ENCODE data around the gene LTC4S. TPM values are rescaled to one million over a fixed set of nuclear protein-coding genes. Genes with fewer than 3 reads are reported as not detected.
"Not testable (repeated sequence)": the region's sequence is repeated elsewhere in the genome, so short reads cannot be mapped to it uniquely, and the experiment has no call there.

LTC4S gene
- total RNA-seq, 1 experiment from 2014 or later = 3.7 TPM

DNA sequence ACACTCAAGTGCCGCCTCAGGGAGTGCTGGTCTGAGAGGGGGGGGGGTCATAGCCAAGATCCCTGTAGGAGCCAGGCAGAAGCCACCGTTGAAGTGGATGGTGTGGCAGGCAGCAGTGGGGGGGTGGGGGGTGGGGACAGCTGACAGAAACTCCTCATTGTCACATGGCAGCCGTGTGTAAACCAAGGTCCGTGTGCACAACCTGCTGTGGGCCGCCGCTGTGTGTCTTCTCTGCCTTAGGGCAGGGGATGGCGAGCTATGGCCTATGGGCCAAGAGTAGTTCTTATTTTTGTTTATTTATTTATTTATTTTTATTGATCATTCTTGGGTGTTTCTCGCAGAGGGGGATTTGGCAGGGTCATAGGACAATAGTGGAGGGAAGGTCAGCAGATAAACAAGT, 40.3 kb downstream of the LTC4S start:
- Mint-ChIP-seq H3K4me3 (no peak overlapping the region), H3K4me1 (peaks cover 8 to 9% of the 10 kb centered on the region in 2 experiments), H3K36me3 (ENCODE audit: insufficient read depth in 1 of 3, low read depth in 3 of 3) (peaks cover 66 to 94% (median 87%) of the 10 kb centered on the region in 3 experiments), H3K27ac (no peak overlapping the region), H3K9me3 (peaks cover 5 to 14% of the 10 kb centered on the region in 2 experiments; a peak in 4 of 5 replicates), H3K27me3 (ENCODE audit: low read depth) (no peaks in the 10 kb centered on the region; the same call in 1 of the 2 replicates)
- Histone ChIP-seq H3K56ac (ENCODE audit: insufficient read length, low read depth, low read length) (no peak overlapping the region), H2AFZ (ENCODE audit: low read length) (no peak overlapping the region), H3K4ac (ENCODE audit: low read depth, low read length) (no peak overlapping the region), H3K79me2 (ENCODE audit: insufficient read depth, low read length) (no peaks in the 10 kb centered on the region), H3K79me1 (ENCODE audit: insufficient read depth, low read depth, low read length, poor library complexity, severe bottlenecking) (no peaks in the 10 kb centered on the region), H3K27me3 (ENCODE audit: insufficient read depth, low read length) (no peaks in the 10 kb centered on the region), H2BK12ac (ENCODE audit: insufficient read length, low read depth, low read length) (no peak overlapping the region), H2BK20ac (ENCODE audit: low read depth, low read length, poor library complexity, severe bottlenecking) (no peak overlapping the region), H3K27ac (ENCODE audit: insufficient read length, low read depth, low read length) (no peak overlapping the region), H3K23me2 (ENCODE audit: insufficient read length, low read depth, low read length, poor library complexity, severe bottlenecking) (no peaks in the 10 kb centered on the region), H4K91ac (ENCODE audit: insufficient read length, low read depth, low read length) (no peak overlapping the region), H4K5ac (ENCODE audit: insufficient read length, low read depth, low read length) (no peak overlapping the region), H3K9ac (ENCODE audit: extremely low read depth, insufficient read length, low read length) (no peak overlapping the region), H2BK120ac (ENCODE audit: low read depth, low read length, poor library complexity, severe bottlenecking) (no peak overlapping the region), H3K4me2 (ENCODE audit: insufficient read depth, insufficient read length, low read length) (no peak overlapping the region), H3K23ac (ENCODE audit: insufficient read length, low read depth, low read length) (no peak overlapping the region), H4K20me1 (ENCODE audit: control insufficient read depth, insufficient read depth, insufficient read length) (no peaks in the 10 kb centered on the region), H3K9me3 (ENCODE audit: control insufficient read depth, low read depth, low read length) (no peaks in the 10 kb centered on the region), H3K4me1 (ENCODE audit: insufficient read depth, low read length) (peaks cover 4% of the 10 kb centered on the region; the same call in 1 of the 2 replicates), H2AK5ac (ENCODE audit: insufficient read length, low read length) (no peak overlapping the region), H2BK5ac (ENCODE audit: insufficient read length, low read length) (no peak overlapping the region), H4K8ac (replicated peaks; ENCODE audit: insufficient read length, low read depth, low read length) (no peak overlapping the region), H3K14ac (ENCODE audit: insufficient read depth, low read length) (no peak overlapping the region), H3T11ph (ENCODE audit: low read length) (no peak overlapping the region), H3K18ac (ENCODE audit: insufficient read length, low read depth, low read length) (no peak overlapping the region), H2BK15ac (ENCODE audit: low read depth, low read length) (no peak overlapping the region)
- no CpG with 5 or more reads among the region's 8 CpGs for WGBS (ENCODE audit: extremely low coverage, insufficient read length, low lambda C conversion rate)
- TF ChIP-seq, protein P1, sequence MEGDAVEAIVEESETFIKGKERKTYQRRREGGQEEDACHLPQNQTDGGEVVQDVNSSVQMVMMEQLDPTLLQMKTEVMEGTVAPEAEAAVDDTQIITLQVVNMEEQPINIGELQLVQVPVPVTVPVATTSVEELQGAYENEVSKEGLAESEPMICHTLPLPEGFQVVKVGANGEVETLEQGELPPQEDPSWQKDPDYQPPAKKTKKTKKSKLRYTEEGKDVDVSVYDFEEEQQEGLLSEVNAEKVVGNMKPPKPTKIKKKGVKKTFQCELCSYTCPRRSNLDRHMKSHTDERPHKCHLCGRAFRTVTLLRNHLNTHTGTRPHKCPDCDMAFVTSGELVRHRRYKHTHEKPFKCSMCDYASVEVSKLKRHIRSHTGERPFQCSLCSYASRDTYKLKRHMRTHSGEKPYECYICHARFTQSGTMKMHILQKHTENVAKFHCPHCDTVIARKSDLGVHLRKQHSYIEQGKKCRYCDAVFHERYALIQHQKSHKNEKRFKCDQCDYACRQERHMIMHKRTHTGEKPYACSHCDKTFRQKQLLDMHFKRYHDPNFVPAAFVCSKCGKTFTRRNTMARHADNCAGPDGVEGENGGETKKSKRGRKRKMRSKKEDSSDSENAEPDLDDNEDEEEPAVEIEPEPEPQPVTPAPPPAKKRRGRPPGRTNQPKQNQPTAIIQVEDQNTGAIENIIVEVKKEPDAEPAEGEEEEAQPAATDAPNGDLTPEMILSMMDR (conservative IDR thresholded peaks at IDR 0.05) = no peak
- DNase-seq = no peak

DNA sequence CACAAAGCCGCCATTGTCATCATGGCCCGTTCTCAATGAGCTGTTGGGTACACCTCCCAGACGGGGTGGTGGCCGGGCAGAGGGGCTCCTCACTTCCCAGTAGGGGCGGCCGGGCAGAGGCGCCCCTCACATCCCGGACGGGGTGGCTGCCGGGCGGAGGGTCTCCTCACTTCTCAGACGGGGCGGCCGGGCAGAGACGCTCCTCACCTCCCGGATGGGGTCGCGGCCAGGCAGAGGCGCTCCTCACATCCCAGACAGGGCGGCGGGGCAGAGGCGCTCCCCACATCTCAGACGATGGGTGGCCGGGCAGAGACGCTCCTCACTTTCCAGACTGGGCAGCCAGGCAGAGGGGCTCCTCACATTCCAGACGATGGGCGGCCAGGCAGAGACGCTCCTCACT, 41.1 kb downstream of the LTC4S start:
- not testable (repeated sequence) for H3K23ac ChIP-seq (ENCODE audit: insufficient read length, low read depth, low read length); H3K27me3 ChIP-seq (ENCODE audit: insufficient read depth, low read length); H2AFZ ChIP-seq (ENCODE audit: low read length); H3K4me3 Mint-ChIP-seq; H3K14ac ChIP-seq (ENCODE audit: insufficient read depth, low read length); H3K9me3 ChIP-seq (ENCODE audit: control insufficient read depth, low read depth, low read length); H3K9ac ChIP-seq (ENCODE audit: extremely low read depth, insufficient read length, low read length); DNase-seq; H4K20me1 ChIP-seq (ENCODE audit: control insufficient read depth, insufficient read depth, insufficient read length); H3K79me1 ChIP-seq (ENCODE audit: insufficient read depth, low read depth, low read length, poor library complexity, severe bottlenecking); H3K27ac Mint-ChIP-seq; H2BK15ac ChIP-seq (ENCODE audit: low read depth, low read length); H2BK120ac ChIP-seq (ENCODE audit: low read depth, low read length, poor library complexity, severe bottlenecking); H3K27me3 Mint-ChIP-seq (ENCODE audit: low read depth); H2BK20ac ChIP-seq (ENCODE audit: low read depth, low read length, poor library complexity, severe bottlenecking); H4K5ac ChIP-seq (ENCODE audit: insufficient read length, low read depth, low read length); H3K4me2 ChIP-seq (ENCODE audit: insufficient read depth, insufficient read length, low read length); H2AK5ac ChIP-seq (ENCODE audit: insufficient read length, low read length); H4K8ac ChIP-seq (replicated peaks; ENCODE audit: insufficient read length, low read depth, low read length); H3K4ac ChIP-seq (ENCODE audit: low read depth, low read length); H3K23me2 ChIP-seq (ENCODE audit: insufficient read length, low read depth, low read length, poor library complexity, severe bottlenecking); H3K18ac ChIP-seq (ENCODE audit: insufficient read length, low read depth, low read length); H3K4me1 Mint-ChIP-seq; H3K27ac ChIP-seq (ENCODE audit: insufficient read length, low read depth, low read length); H3T11ph ChIP-seq (ENCODE audit: low read length); H4K91ac ChIP-seq (ENCODE audit: insufficient read length, low read depth, low read length); H3K4me1 ChIP-seq (ENCODE audit: insufficient read depth, low read length); H2BK5ac ChIP-seq (ENCODE audit: insufficient read length, low read length); H3K56ac ChIP-seq (ENCODE audit: insufficient read length, low read depth, low read length); H2BK12ac ChIP-seq (ENCODE audit: insufficient read length, low read depth, low read length); H3K79me2 ChIP-seq (ENCODE audit: insufficient read depth, low read length)
- peaks cover 5 to 14% of the 10 kb centered on the region in 2 experiments; a peak in 4 of 5 replicates for H3K9me3 Mint-ChIP-seq
- WGBS (ENCODE audit: extremely low coverage, insufficient read length, low lambda C conversion rate) = no CpG with 5 or more reads among the region's 28 CpGs
- peaks cover 59 to 93% (median 84%) of the 10 kb centered on the region in 3 experiments for H3K36me3 Mint-ChIP-seq (ENCODE audit: insufficient read depth in 1 of 3, low read depth in 3 of 3)

Measured in H9 (cell line).